Lower lobe of right lung (tissue), 2 donors: ENCODE data around the gene ART4. TPM values are rescaled to one million over a fixed set of nuclear protein-coding genes. Genes with fewer than 3 reads are reported as not detected.

Experiments used
- ATAC-seq, 2 donors: fragments of 200-7000 bp; cut with Tn5 transposase; one replicate each; pipeline ENCODE4 v1.9.1; 2020 to 2022; ENCODE audit warnings: mild to moderate bottlenecking in 2 of 2, moderate library complexity in 2 of 2
- DNase-seq: peaks from one replicate; pipeline ENCODE4 v3.0.0-alpha.2; 2020
- H3K27ac ChIP-seq: fragments of 200-600 bp; one replicate; pipeline ENCODE4 v1.8.0; 2022
- H3K27me3 ChIP-seq: fragments of 200-600 bp; one replicate; pipeline ENCODE4 v1.8.0; 2022; ENCODE audit warnings: low read depth
- H3K36me3 ChIP-seq: fragments of 200-600 bp; one replicate; pipeline ENCODE4 v1.8.0; 2022; ENCODE audit warnings: mild to moderate bottlenecking
- H3K4me1 ChIP-seq: fragments of 200-600 bp; one replicate; pipeline ENCODE4 v1.8.0; 2022
- H3K4me3 ChIP-seq: fragments of 200-600 bp; one replicate; pipeline ENCODE4 v1.8.0; 2022; ENCODE audit warnings: mild to moderate bottlenecking
- H3K9me3 ChIP-seq: fragments of 200-600 bp; one replicate; pipeline ENCODE4 v1.8.0; 2022
- intact Hi-C: fragments of 100-400 bp; cut with DNase I; formaldehyde crosslinking; loops from one replicate; pipeline ENCODE4 v1.11.0; 2022
- total RNA-seq: library from RNA; stranded (reverse); fragmentation: NEBNext Ultra II Directional; extraction: Animal tissue kit (Norgen Biotek cat#: 25700); gene quantifications from one replicate; pipeline ENCODE4 v1.2.1, GENCODE V29; 2021
- TF ChIP-seq, protein P1 (sequence below): fragments of 200-600 bp; IDR thresholded peaks from one replicate; pipeline ENCODE4 v1.8.0; 2022; ENCODE audit warnings: antibody characterized with exemption, mild to moderate bottlenecking
- donor health status: DM: no; HTN: yes; CAD: no; lungs with severe emphysema.

Gene ART4
- total RNA-seq, 1 donor from 2014 or later, result 3.7 TPM

DNA sequence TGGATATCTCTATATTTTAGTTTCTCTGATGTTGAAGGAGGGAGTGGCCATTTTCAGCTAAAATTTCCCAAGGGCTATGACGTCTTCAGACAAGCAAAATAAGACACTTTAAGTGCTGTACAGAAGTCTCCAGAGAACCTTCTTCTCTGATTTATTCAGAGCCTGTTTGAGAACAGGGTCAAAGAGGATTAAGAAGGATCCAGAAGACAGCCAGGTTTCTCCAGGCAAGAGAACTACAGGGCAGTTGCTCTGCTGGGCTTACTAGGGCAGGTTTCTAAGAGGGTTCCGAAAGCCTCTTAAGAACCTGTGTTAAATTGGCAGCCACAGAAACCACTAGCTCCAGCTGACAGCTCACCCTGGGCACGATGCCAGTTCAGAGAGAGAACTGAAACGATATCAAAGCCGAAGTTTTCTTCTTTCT, 41.1 kb upstream of the ART4 start:
- DNase-seq, result peak; percentile 79
- H3K27me3 ChIP-seq, result no peaks in the 10 kb centered on the region
- H3K4me1 ChIP-seq, result peaks cover 25% of the 10 kb centered on the region
- intact Hi-C loops, result no loop called here
- ATAC-seq, result peak; percentile 85 to 90
- H3K36me3 ChIP-seq, result no peaks in the 10 kb centered on the region
- TF ChIP-seq, protein P1, sequence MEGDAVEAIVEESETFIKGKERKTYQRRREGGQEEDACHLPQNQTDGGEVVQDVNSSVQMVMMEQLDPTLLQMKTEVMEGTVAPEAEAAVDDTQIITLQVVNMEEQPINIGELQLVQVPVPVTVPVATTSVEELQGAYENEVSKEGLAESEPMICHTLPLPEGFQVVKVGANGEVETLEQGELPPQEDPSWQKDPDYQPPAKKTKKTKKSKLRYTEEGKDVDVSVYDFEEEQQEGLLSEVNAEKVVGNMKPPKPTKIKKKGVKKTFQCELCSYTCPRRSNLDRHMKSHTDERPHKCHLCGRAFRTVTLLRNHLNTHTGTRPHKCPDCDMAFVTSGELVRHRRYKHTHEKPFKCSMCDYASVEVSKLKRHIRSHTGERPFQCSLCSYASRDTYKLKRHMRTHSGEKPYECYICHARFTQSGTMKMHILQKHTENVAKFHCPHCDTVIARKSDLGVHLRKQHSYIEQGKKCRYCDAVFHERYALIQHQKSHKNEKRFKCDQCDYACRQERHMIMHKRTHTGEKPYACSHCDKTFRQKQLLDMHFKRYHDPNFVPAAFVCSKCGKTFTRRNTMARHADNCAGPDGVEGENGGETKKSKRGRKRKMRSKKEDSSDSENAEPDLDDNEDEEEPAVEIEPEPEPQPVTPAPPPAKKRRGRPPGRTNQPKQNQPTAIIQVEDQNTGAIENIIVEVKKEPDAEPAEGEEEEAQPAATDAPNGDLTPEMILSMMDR, result no peak
- no peaks in the 10 kb centered on the region for H3K9me3 ChIP-seq
- H3K27ac ChIP-seq, result peak overlapping the region; percentile 42
- H3K4me3 ChIP-seq, result peak overlapping the region; percentile 39

DNA sequence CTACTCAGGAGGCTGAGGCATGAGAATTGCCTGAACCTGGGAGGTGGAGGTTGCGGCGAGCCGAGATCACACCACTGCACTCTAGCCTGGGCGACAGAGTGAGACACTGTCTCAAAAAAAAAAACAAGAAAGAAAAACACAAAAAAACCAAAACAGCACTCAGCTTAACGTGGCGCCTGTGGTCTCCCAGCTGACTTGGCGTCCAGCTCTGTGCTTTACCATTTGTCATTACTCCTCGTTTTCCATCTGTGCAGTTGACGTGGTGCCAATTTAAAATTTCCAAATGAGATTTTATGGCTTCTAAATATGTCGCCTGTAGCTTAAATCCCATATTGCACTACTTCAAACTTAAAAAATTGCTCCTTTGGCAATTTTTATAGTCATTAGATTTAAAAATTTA, 40.4 kb upstream of the ART4 start:
- intact Hi-C loops, result no loop called here
- H3K36me3 ChIP-seq, result no peaks in the 10 kb centered on the region
- H3K27me3 ChIP-seq, result no peaks in the 10 kb centered on the region
- H3K4me1 ChIP-seq, result peaks cover 25% of the 10 kb centered on the region
- H3K4me3 ChIP-seq, result peak overlapping the region; percentile 39
- ATAC-seq (no peak), DNase-seq (no peak)
- H3K27ac ChIP-seq, result peak overlapping the region; percentile 42
- no peaks in the 10 kb centered on the region for H3K9me3 ChIP-seq
- TF ChIP-seq, protein P1, result no peak

DNA sequence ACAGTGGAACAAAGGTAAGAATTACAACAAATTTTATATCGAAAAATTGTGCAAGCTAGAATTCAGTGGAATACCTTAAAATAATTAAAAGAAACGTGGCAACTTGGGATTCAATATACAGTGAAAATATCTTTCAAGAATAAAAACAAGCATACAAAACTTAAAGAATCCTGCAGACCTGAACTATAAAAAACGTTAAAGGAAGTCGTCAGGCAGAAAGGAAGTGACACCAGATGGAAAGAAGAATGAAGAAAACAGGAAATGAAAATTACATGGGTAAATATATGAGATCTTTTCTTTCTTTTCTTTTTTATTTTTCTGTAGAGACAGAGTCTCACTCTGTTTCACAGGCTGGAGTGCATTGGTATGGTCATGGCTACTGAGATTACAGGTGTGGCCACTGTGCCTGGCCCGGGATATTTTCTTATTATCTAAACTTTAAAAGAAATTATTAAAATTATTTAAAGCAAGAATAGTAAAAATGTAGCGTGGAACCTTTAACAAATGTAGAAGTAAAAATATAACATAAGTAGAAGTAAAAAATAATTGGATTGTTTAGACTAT, 37.6 kb upstream of the ART4 start:
- peaks cover 19% of the 10 kb centered on the region for H3K4me1 ChIP-seq
- intact Hi-C loops, result no loop called here
- no peaks in the 10 kb centered on the region for H3K9me3 ChIP-seq
- DNase-seq (no peak), ATAC-seq (no peak)
- no peak overlapping the region for H3K4me3 ChIP-seq
- no peaks in the 10 kb centered on the region for H3K36me3 ChIP-seq
- H3K27ac ChIP-seq, result no peak overlapping the region
- no peaks in the 10 kb centered on the region for H3K27me3 ChIP-seq
- TF ChIP-seq, protein P1, result no peak

DNA sequence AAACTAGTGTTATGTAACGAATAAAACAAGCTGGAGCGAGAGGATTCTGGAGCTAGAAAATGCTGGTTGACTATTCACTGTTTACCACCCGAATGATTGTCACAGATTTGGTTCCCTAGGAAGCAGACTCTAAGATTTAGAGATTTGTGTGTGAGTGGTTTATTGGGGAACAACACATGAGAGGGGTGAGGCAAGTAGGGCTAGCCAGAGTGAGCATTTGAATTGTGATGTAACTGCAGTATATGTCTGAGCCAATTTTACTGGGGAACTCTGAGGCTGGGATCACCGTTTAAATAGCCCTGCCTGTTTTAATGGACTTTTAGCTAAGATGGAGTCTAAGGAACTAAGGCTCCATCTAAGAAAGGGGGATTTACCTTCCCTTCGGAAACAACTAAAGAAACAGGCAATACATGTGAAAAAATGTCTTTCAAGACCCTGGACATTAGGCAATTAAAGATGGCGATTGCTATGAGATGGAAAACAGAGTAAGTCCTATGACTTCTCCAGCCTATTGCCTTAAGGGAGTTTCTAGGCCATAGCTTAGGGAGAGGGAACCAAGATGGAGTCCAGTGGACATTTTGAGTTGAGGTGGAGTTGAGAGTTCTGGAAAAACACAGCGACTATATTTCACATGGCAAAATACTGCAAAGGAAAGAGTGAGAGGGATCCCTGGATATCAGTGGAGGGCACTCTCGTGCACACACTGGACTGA, 36.1 kb upstream of the ART4 start:
- no peaks in the 10 kb centered on the region for H3K9me3 ChIP-seq
- peaks cover 3% of the 10 kb centered on the region for H3K4me1 ChIP-seq
- TF ChIP-seq, protein P1, result no peak
- H3K4me3 ChIP-seq, result no peak overlapping the region
- no peaks in the 10 kb centered on the region for H3K27me3 ChIP-seq
- intact Hi-C loops, result no loop called here
- DNase-seq, result no peak
- H3K36me3 ChIP-seq, result no peaks in the 10 kb centered on the region
- no peak for ATAC-seq
- H3K27ac ChIP-seq, result no peak overlapping the region

DNA sequence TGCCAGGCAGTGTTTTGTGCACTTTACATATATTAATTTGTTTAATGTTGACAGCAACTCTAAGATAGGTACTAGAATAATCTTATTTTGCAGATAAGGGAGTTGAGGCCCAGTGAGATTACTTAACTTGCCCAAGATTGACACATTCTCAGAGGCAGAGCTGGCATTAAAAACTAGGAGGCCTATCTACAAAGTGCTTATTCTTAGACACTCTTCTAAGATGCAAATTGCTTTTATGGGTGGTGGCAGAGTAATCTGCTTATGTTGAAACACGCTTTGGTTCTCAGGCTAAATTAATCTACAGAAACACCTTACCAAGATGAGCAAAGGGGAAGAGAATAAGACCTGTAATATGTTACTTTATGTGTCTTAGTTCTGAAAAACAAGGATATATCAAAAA, 35.2 kb upstream of the ART4 start:
- Histone ChIP-seq H3K4me3 (no peak overlapping the region), H3K36me3 (no peaks in the 10 kb centered on the region), H3K27me3 (no peaks in the 10 kb centered on the region), H3K4me1 (no peaks in the 10 kb centered on the region), H3K27ac (no peak overlapping the region), H3K9me3 (no peaks in the 10 kb centered on the region)
- intact Hi-C loops, result no loop called here
- TF ChIP-seq, protein P1, result no peak
- DNase-seq (no peak), ATAC-seq (no peak)
